Umbilical cord (tissue), 2 donors: ENCODE data around the gene PAWR. TPM values are rescaled to one million over a fixed set of nuclear protein-coding genes. Genes with fewer than 3 reads are reported as not detected.
"Not testable (repeated sequence)": the region's sequence is repeated elsewhere in the genome, so short reads cannot be mapped to it uniquely, and the experiment has no call there.

Experiments used
- DNase-seq: peaks from one replicate; pipeline ENCODE4 v3.0.0-alpha.2; 2015; ENCODE audit warnings: low spot score
- total RNA-seq: library from RNA; depleted of rRNA; stranded (reverse); fragments of >200 nt; gene quantifications from one replicate; pipeline ENCODE4 v1.2.3, GENCODE V29; 2014; ENCODE audit warnings: low replicate concordance; ENCODE audit not compliant: insufficient read depth

PAWR gene
- total RNA-seq, 1 donor from 2014 or later, result 81.9 TPM

DNA sequence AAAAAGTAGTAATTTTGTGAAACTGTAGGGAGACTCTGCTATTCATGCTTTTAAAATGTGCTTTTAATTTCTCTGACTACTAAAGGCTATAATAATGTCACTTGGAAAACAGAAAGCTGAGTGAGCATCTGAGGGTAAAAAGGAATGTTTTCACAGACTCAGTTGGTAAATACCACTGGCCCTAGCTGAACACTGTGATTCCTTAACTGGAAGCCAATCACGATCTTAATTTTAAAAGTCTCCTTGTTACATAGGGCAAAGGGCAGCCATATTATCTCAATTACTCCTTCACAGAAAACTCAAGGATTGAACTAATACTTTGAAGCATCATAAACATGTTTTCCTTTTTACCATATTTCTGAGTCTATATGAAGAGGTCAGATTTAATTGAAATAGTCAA is 41.9 kb downstream of the PAWR start:
- DNase-seq, result no peak

DNA sequence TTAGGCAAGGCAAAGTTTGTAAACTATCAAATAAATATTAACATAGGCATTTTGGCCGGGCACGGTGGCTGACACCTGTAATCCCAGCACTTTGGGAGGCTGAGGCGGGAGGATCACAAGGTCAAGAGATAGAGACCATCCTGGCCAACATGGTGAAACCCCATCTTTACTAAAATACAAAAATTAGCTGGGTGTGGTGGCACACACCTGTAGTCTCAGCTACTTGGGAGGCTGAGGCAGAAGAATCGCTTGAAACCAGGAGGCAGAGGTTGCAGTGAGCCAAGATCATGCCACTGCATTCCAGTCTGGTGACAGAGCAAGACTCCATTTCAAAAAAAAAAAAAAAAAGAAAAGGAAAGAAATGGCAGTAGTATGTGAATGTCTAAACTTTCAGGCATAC is 43.9 kb downstream of the PAWR start:
- DNase-seq, result not testable (repeated sequence)

DNA sequence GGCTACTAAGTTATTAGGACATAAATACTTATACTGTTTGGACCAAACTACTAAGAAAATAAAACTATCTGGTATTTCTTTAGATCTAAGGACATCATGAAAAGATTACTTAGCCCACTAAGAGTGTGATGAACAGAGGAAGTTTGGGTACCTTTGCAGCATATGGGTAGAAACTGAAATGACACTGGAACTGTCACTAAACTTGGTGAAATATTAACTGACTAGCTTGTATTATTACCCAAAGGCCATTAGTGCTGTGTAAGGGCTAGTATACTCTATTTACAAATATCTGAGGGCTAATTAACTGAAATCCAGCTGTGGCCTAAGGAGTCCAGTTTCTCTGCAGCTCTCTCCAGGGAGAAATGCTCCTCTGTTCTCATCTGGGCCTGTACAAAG is 45.5 kb downstream of the PAWR start:
- DNase-seq, result no peak

DNA sequence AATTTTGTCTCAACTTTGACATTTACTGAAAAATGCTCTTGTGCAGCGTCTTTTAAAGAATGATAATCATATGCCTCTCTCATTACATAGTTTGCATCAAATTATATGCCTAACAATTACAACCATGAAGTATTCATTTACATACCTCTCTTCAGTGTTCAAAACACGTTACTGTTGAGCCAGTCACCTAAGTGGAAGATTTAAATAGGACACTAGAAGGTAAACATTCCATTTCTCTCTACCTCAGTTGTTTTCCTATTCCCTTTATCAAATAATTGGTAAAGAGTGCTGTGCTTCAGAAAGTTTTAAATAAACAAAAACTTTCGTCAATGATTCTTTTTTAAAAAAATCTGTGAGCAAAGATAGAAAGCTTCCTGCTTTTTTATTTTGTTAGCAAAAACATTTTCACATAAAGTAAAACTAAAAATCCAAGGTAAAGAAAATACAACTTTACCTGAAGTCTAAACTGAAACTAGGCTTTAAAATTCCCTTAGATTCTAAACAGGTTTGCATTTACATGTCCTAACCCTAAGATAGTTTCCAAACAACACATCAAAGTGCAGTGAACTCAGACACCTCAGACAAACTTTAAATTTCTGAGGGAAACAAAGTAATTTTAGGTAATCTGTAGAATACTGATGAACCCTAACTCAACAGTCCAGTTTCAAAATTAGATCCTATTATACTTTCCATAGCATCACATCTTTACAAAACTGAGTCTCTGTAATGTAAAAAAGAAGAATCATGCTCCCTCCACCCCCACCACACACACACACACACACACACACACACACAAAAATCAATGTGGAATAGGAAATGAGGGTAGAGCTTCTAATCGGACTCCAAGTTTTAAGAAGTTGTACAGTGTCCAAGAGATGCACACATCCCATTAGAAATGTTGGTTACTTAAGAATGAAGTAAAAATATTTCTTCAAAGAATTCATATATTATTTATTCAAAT is 46.2 kb downstream of the PAWR start:
- no peak for DNase-seq

- DNase-seq, result no peak
Measured at GRCh38 chr12:79643821-79644220, 46.9 kb downstream of the PAWR start.

DNA sequence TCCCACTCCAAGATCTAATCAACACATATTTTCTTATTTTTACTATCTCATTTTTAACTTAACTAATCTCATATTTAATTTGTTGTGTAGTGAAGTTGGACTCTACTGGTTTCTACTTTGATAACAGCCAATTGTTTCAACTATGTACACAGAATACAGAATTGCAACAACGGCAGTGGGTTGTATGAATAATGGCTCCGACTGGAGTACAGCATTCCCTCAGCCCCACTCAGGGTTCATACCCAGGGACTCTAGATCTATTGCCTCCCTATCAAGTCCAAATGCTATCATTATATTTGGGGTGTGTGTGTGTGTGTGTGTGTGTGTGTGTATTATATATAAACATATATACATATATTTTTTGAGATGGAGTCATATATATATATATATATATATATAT is 52.3 kb downstream of the PAWR start:
- no peak for DNase-seq

DNA sequence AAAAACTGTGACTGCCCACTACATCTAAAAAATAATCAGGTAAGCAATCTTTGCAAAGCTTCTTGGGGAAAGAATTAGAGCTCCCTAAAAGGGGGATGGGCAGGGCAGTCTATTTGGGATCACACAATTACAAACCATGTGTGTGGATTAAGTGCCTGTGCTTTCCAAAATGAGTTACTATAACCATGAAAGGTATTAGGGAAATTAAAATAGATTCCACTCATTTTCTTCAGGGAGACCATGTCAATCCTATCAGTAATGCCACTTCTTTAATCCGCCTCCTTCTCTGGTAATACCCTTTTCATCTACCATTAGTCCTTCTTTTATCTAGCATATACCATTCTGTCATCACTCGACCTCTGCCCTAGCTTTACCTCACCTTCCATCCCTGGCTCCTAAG is 53.7 kb downstream of the PAWR start:
- no peak for DNase-seq

- no peak for DNase-seq
Measured at GRCh38 chr12:79635676-79636075, 55.1 kb downstream of the PAWR start.

DNA sequence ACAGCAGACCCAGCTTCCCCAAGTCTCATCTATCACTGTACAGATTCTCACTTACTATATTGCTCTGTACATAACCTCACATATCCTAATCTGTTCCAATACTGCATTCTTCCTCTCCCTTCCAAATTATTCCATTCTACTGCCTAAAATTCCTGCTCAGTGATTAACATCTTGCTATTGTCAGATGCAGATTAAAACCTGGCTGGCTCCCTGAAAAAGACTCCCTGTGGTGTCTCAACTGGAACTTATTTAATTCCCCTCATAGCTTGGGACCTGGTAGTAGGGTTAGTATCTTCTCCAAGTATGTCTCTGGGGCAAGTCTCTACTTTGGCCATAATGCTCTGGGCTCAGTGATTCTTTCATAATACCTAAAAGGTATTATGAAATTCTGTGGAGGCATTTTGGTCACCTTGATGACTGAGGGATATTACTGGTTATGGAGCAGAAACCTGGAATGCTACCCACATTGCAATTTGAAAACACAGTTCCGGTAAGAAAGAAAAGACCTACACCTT is 55.8 kb downstream of the PAWR start:
- no peak for DNase-seq

GRCh38 chr12:79629561-79629960 is 61.2 kb downstream of the PAWR start:
- no peak for DNase-seq

DNA sequence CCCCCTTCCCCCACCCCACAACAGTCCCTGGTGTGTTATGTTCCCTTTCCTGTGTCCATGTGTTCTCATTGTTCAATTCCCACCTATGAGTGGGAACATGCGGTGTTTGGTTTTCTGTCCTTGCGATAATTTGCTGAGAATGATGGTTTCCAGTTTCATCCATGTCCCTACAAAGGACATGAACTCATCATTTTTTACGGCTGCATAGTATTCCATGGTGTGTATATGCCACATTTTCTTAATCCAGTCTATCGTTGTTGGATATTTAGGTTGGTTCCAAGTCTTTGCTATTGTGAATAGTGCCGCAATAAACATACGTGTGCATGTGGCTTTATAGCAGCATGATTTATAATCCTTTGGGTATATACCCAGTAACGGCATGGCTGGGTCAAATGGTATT is 64.0 kb downstream of the PAWR start:
- DNase-seq, result not testable (repeated sequence)

GRCh38 chr12:79624378-79624777 is 66.4 kb downstream of the PAWR start:
- peak; percentile 46 for DNase-seq

- no peak for DNase-seq
Measured at GRCh38 chr12:79619872-79620562, 70.7 kb downstream of the PAWR start.

DNA sequence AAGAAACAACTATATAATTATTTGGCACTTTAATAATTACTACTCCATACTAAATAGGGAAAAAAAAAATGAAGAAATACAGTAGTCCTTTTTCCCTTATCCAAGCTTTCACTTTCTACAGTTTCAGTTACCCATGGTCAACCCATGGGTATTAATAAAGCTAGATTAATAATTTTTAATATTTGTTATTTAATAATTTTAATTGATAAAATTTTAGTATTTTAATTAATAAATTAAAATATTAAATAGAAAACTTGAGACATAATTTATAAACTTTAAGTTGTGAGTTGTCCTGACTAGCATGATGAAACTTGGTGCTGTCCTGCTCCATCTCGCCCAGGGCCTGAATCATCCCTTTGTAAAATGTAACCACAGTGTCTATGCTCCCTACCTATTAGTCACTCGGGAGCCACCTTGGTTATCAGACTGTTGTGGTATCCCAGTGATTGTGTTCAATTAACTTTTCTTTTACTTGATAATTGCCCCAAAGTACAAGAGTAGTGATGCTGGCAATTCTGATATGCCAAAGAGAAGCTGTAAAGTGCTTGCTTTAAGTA is 71.8 kb downstream of the PAWR start:
- DNase-seq, result no peak

DNA sequence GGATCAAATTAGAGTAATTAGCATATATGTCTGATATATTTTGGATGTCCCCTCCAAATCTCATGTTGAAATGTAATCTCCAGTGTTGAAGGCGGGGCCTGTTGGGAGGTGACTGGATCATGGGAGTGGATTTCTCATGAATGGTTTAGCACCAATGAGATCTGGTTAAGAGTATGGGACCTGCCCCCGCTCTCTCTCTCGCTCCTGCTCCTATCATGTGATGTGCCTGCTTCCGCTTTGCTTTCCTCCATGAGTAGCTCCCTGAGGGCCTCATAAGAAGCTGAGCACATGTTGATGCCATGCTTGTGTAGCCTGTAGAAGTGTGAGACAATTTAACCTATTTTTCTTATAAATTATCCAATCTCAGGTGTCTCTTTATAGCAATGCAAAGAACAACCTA is 73.1 kb downstream of the PAWR start:
- no peak for DNase-seq

GRCh38 chr12:79615596-79616560 is 74.9 kb downstream of the PAWR start:
- DNase-seq, result no peak

DNA sequence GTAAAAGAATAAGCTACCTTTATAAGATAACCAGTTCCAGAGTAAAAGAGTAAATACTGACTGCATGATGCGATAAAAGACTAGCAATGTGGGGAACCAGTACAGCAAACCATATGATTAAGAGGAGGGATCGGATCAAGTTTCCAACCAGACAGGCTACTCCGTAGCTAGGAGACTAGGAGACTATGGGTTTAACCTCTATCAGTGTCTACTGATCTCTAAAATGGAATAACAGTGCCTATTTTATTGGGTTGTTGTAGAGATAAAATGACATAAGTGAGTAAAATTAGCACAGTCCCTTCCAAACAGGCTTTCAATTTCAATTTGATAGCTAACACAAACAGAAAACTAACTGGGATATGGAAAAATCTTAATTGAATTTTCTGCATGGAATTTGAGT is 76.0 kb downstream of the PAWR start:
- no peak for DNase-seq

DNA sequence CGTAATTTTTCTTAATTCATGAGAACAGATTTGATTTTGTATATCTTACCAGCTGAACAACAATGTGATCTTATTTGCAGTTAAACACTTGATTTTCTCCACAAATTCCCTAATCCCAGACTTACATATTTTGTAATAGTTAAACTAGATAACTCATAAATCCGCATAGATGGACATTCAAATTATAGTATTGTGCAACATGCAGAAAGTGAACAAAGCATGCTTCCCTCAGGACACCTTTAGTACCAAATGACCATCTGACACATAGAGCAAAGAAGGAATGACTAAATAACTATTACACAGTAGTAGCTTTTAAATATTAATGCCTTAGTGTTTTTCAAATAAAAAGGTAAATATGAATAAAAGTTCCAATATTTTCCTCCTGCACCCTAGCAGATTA is 88.9 kb downstream of the PAWR start:
- DNase-seq, result no peak

DNA sequence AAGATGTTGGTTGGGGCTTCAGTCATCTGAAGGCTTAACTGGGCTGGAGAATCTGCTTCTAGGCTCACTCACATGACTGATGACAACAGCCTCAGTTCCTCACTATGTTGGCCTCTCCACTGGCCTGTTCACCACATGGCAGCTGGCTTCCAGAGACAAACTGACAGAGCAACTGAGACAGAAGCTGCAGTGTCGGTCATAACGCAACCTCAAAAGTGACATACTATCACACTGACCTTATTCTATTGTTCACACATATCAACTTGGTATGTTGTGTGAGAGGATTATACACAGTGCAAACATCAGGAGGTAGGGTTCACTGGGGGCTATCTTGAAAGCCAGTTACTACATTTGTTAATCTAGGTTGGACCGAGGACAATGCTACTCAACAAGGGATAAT is 92.9 kb downstream of the PAWR start:
- no peak for DNase-seq

DNA sequence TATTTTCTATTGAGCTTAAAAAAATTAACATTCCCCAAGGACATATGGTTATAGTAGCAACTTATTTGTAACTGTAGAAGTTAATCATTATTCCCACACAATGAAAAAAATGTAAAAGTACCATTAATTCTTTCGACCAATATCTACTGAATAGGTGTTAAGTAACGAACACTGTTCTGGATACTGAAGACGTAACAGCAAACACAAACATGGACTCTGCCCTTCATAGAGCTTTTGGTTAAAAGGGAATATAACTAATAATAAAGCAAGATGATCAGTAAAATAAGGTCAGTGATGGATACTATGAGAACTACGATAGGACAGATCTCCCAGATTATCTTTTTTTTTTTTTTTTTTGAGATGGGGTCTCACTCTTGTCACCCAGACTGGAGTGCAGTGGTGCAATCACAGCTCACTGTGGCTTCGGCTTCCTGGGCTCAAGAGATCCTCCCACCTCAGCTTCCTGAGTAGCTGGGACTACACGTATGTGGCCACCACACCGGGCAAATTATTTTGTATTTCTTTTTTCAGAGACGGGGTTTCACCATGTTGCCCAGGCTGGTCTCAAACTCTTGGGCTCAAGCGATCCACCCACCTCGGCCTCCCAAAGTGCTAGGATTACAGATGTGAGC is 93.9 kb downstream of the PAWR start:
- no peak for DNase-seq

GRCh38 chr12:79595273-79595672 is 95.5 kb downstream of the PAWR start:
- no peak for DNase-seq
